ENCODE measurements around the gene SLC17A7.

SLC17A7 gene

GRCh38 chr19:49408816-49409440 is 32.4 kb downstream of the SLC17A7 start:
- no peak for DNase-seq (ENCODE audit: low read depth)

- DNase-seq (ENCODE audit: low read depth): no peak
Observed at GRCh38 chr19:49407482-49408015, 33.8 kb downstream of the SLC17A7 start.

GRCh38 chr19:49407079-49407478 is 34.2 kb downstream of the SLC17A7 start:
- no peak for DNase-seq (ENCODE audit: low read depth)

GRCh38 chr19:49403404-49404187 is 37.7 kb downstream of the SLC17A7 start:
- DNase-seq (ENCODE audit: low read depth): no peak

GRCh38 chr19:49400029-49400428 is 41.3 kb downstream of the SLC17A7 start:
- no peak for DNase-seq (ENCODE audit: low read depth)

GRCh38 chr19:49398931-49399330 is 42.4 kb downstream of the SLC17A7 start:
- no peak for DNase-seq (ENCODE audit: low read depth)

GRCh38 chr19:49398001-49398615 is 43.2 kb downstream of the SLC17A7 start:
- DNase-seq (ENCODE audit: low read depth): no peak

- DNase-seq (ENCODE audit: low read depth): no peak
Observed at GRCh38 chr19:49396738-49397505, 44.4 kb downstream of the SLC17A7 start.

- no peak for DNase-seq (ENCODE audit: low read depth)
Observed at GRCh38 chr19:49395581-49396407, 45.5 kb downstream of the SLC17A7 start.

GRCh38 chr19:49393881-49394280 is 47.4 kb downstream of the SLC17A7 start:
- no peak for DNase-seq (ENCODE audit: low read depth)

GRCh38 chr19:49391581-49392399 is 49.5 kb downstream of the SLC17A7 start:
- DNase-seq (ENCODE audit: low read depth): peak; percentile 63

- DNase-seq (ENCODE audit: low read depth): no peak
Observed at GRCh38 chr19:49390929-49391359, 50.4 kb downstream of the SLC17A7 start.

GRCh38 chr19:49390131-49390928 is 51.0 kb downstream of the SLC17A7 start:
- DNase-seq (ENCODE audit: low read depth): no peak

GRCh38 chr19:49389406-49389805 is 51.9 kb downstream of the SLC17A7 start:
- no peak for DNase-seq (ENCODE audit: low read depth)

GRCh38 chr19:49387936-49388372 is 53.4 kb downstream of the SLC17A7 start, which contains the start of gene KASH5:
Gene KASH5 (plus strand): TSS chr19:49388249. CDS start chr19:49390884, 2,635 bp downstream.
- DNase-seq (ENCODE audit: low read depth): peak; percentile 75

GRCh38 chr19:49383599-49383998 is 57.7 kb downstream of the SLC17A7 start:
- no peak for DNase-seq (ENCODE audit: low read depth)

- no peak for DNase-seq (ENCODE audit: low read depth)
Observed at GRCh38 chr19:49382639-49383038, 58.7 kb downstream of the SLC17A7 start.

- no peak for DNase-seq (ENCODE audit: low read depth)
Observed at GRCh38 chr19:49380391-49380790, 60.9 kb downstream of the SLC17A7 start.

Data from activated T-helper 9 cell treated with anti-CD3 and anti-CD28 coated beads, Interleukin-2, amount 50 U/mL, for 16 hours (primary cell).